Measurements from ENCODE around the gene ANKIB1.

- TF ChIP-seq CTCF (IDR thresholded peaks at IDR 0.05 in 4 of 5, conservative IDR thresholded peaks at IDR 0.05 in 1 of 5) (no peak), POLR2A (IDR thresholded peaks at IDR 0.05) (no peak)
Measured at GRCh38 chr7:92437956-92438491, 192.2 kb downstream of the ANKIB1 start.
